ENCODE data around the gene POU6F2. TPM values are rescaled to one million over a fixed set of nuclear protein-coding genes. Genes with fewer than 3 reads are reported as not detected.

The POU6F2 gene
- total RNA-seq, 3 donors from 2014 or later = under 0.01 TPM; not detected in 2

DNA sequence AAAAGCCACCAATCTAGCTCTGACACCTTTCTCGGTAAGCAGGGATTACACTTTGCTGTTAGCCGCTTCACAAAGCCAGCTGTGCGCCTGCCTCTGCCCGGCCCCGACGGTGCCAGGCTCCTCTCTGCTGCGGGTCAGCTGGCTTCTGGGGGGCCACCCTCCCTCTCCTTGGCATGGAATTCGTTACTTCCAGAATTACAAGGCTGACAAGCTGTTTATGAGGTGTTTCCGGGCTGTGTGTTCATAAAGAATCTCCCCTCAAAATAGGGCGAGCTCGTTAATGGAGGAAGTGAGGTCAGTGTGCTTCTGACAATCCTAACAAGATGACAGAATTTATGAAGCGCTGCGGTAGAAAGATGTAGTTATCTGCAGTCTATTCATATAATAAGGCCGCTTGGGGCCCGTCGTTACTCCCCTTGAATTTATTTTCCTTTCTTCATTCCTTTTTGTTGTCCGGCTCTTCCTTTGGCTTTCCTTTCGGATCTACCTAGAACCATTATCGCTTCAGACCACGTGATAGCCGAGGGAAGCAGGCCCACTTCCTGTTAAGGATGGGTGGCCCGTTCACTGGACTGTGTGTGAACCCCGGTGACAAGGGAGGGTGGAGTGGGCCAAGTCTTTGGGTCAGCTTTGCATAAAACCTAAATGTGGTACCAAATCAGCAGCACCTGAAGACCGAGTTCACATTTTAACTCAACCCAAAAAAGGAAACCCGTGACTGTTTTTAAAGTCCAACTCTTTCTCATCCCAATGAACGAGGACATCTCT lies 315.5 kb downstream of the POU6F2 start:
- intact Hi-C loops (cut with DNase I; ENCODE audit: low total_unique reads) = no loop called here
- H3K36me3 ChIP-seq = no peaks in the 10 kb centered on the region

DNA sequence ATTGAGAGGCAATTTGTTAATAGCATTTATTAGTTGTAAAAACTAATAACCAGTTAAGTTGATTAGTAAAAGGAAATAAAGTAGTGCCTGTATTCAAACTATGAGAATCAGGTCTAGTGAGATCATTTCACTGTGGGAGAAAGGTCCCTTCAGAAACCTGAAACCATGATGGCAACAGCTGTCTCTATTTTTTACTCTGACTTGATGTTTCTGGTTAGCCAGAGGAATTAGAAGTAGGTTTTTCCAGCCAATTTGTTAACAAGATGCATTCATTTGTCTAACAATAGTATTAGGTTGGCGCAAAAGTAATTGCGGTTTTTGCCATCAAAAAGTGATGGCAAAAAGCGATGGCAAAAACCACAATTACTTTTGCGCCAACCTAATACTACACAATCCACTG lies 316.3 kb downstream of the POU6F2 start:
- H3K27me3 ChIP-seq = no peaks in the 10 kb centered on the region

More for the DNA sequence above, 315.5 kb downstream of the POU6F2 start:
- TF ChIP-seq, protein P1, sequence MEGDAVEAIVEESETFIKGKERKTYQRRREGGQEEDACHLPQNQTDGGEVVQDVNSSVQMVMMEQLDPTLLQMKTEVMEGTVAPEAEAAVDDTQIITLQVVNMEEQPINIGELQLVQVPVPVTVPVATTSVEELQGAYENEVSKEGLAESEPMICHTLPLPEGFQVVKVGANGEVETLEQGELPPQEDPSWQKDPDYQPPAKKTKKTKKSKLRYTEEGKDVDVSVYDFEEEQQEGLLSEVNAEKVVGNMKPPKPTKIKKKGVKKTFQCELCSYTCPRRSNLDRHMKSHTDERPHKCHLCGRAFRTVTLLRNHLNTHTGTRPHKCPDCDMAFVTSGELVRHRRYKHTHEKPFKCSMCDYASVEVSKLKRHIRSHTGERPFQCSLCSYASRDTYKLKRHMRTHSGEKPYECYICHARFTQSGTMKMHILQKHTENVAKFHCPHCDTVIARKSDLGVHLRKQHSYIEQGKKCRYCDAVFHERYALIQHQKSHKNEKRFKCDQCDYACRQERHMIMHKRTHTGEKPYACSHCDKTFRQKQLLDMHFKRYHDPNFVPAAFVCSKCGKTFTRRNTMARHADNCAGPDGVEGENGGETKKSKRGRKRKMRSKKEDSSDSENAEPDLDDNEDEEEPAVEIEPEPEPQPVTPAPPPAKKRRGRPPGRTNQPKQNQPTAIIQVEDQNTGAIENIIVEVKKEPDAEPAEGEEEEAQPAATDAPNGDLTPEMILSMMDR (IDR thresholded peaks at IDR 0.05) = no peak
- no peak for TF ChIP-seq POLR2A (IDR thresholded peaks at IDR 0.05)
- no peak for TF ChIP-seq POLR2AphosphoS5 (IDR thresholded peaks at IDR 0.05)
- H3K4me3 ChIP-seq = no peak overlapping the region
- no peaks in the 10 kb centered on the region for H3K27me3 ChIP-seq
- no peaks in the 10 kb centered on the region for H3K9me3 ChIP-seq
- H3K4me1 ChIP-seq = no peaks in the 10 kb centered on the region
- DNase-seq (ENCODE audit: low spot score in 2 of 2) = no peak
- H3K27ac ChIP-seq = no peak overlapping the region

GRCh38 chr7:39295796-39296195 lies 318.1 kb downstream of the POU6F2 start:
- H3K9me3 ChIP-seq = no peaks in the 10 kb centered on the region
- TF ChIP-seq POLR2AphosphoS5 (IDR thresholded peaks at IDR 0.05) (no peak), POLR2A (IDR thresholded peaks at IDR 0.05) (no peak)
- TF ChIP-seq, protein P1 (IDR thresholded peaks at IDR 0.05) = no peak
- intact Hi-C loops (cut with DNase I; ENCODE audit: low total_unique reads) = no loop called here
- H3K36me3 ChIP-seq = no peaks in the 10 kb centered on the region
- no peak overlapping the region for H3K4me3 ChIP-seq
- no peak for DNase-seq (ENCODE audit: low spot score in 2 of 2)
- H3K4me1 ChIP-seq = no peaks in the 10 kb centered on the region
- no peaks in the 10 kb centered on the region for H3K27me3 ChIP-seq
- H3K27ac ChIP-seq = no peak overlapping the region

More for the DNA sequence above, 316.3 kb downstream of the POU6F2 start:
- H3K27ac ChIP-seq = no peak overlapping the region
- no peaks in the 10 kb centered on the region for H3K4me1 ChIP-seq
- no peak overlapping the region for H3K4me3 ChIP-seq
- TF ChIP-seq POLR2AphosphoS5 (IDR thresholded peaks at IDR 0.05) (no peak), POLR2A (IDR thresholded peaks at IDR 0.05) (no peak)
- TF ChIP-seq, protein P1 (IDR thresholded peaks at IDR 0.05) = no peak
- no peaks in the 10 kb centered on the region for H3K36me3 ChIP-seq
- intact Hi-C loops (cut with DNase I; ENCODE audit: low total_unique reads) = no loop called here
- no peak for DNase-seq (ENCODE audit: low spot score in 2 of 2)
- H3K9me3 ChIP-seq = no peaks in the 10 kb centered on the region

DNA sequence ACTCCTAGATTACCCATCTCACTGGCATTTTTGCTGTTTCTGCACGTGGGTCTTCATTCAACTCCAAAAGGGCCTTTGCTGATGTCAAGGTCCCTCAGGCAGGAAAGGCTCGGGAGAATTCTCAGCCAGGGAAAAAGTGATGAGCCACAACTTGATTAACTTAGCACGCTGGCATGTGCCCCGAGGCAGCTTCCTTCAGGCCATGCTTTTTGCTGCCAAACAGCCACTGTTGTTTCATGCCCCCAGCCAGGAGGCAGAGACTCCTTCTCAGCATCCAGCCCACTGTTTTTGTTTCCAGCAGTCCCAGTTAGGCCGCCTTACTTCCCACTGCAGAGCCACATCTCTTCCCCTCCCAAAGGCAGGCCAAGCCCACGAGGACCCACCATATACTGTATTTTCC lies 322.0 kb downstream of the POU6F2 start:
- Histone ChIP-seq H3K36me3 (no peaks in the 10 kb centered on the region), H3K4me1 (no peaks in the 10 kb centered on the region), H3K27ac (no peak overlapping the region), H3K4me3 (no peak overlapping the region), H3K27me3 (no peaks in the 10 kb centered on the region), H3K9me3 (no peaks in the 10 kb centered on the region)
- TF ChIP-seq POLR2A (IDR thresholded peaks at IDR 0.05) = no peak
- TF ChIP-seq, protein P1 (IDR thresholded peaks at IDR 0.05) = no peak
- intact Hi-C loops (cut with DNase I; ENCODE audit: low total_unique reads) = no loop called here
- DNase-seq (ENCODE audit: low spot score in 2 of 2) = no peak

GRCh38 chr7:39300276-39300675 lies 322.6 kb downstream of the POU6F2 start:
- intact Hi-C loops (cut with DNase I; ENCODE audit: low total_unique reads) = no loop called here
- H3K4me3 ChIP-seq = no peak overlapping the region
- no peaks in the 10 kb centered on the region for H3K36me3 ChIP-seq
- TF ChIP-seq POLR2A (IDR thresholded peaks at IDR 0.05) (no peak), POLR2AphosphoS5 (IDR thresholded peaks at IDR 0.05) (no peak)
- TF ChIP-seq, protein P1 (IDR thresholded peaks at IDR 0.05) = no peak
- H3K9me3 ChIP-seq = no peaks in the 10 kb centered on the region
- no peaks in the 10 kb centered on the region for H3K4me1 ChIP-seq
- no peak for DNase-seq (ENCODE audit: low spot score in 2 of 2)
- no peak overlapping the region for H3K27ac ChIP-seq
- H3K27me3 ChIP-seq = no peaks in the 10 kb centered on the region

Data from breast epithelium (tissue), 4 donors.